ENCODE results near the gene TAF4B.
"Not testable (repeated sequence)": the region's sequence is repeated elsewhere in the genome, so short reads cannot be mapped to it uniquely, and the experiment has no call there.

Gene TAF4B

DNA sequence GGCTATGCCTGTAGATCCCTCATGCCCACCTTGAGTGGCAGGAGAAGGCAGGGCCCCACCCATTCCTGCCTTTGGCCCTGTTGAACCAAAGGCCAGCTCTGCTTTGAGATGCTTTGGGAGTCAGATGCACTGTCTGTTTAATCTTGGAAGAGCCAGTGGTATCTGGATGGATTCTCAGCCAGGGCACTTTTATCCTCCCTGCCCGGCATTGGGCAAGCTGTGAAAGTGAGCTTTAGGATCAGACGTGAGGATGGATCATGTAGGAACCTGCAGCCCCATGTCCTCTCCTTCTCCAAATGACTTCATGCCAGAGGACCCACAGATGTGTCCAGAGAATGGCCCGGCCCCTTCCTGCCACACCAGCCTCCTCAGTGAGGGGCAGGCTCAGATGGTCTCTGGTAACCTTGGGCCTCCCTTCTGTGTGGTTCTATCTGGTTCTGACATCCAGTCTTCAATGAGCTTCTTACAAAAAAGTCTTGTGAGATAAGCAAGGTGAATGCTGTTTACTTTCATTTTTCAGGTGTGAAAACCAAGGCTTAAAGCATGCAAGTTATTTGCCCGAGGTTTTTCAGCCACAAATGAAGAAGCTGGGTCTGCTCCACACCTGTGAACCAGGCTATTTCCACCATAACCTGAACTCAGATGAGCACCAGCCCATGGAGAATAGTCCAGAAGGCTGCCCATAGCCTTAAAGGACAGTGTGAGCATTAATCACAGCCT lies 198.3 kb downstream of the TAF4B start:
- DNase-seq (ENCODE audit: low read depth), result no peak

DNA sequence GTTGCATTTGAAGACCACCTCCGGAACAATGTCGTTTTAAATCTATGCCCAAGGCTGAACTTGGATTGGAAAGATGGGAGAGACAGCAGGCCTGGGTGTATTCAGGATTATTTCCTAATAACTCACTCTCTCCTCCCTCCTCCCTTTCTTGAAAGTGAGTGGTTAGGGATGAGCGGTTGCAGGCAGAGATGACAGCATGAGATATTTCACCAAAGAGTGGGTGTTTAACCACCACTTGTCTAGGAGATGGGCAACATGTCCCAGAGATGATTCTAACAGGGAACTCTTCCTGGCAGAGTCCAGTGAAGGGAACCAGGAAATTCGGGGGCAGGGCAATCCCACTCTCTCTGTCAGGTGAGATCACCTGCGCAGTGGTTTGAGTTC lies 198.9 kb downstream of the TAF4B start:
- no peak for DNase-seq (ENCODE audit: low read depth)

DNA sequence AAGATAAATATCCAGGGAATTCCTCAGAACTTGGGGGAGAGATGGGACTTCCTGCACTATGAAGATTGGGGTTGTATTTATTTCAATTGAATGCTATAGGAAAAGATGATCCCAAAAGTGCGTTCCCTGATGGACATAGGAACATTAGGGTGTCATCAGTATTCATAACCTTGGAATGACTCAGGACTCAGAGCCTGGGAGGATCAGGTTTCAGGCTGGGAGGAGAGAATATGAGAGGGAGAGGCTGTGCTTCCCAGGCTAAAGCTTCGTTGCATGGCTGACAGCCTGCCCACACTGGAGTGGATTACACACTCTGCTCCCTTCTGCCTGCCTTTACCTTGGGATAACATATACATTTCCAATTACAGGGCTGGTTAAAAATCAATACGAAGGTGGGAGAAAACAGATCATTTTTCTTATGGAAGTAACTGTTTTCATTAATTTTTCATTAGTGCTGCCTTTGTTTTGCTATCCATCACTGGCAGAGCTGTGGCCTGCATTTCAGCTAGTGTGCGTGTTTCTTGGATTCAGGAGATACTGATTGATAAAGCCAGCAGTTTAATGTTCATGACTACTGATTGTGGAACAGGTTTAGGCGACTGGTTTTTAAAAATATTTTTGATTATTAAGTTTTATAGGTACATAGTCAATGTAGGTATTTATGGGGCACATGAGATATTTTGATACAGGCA lies 203.4 kb downstream of the TAF4B start:
- DNase-seq (ENCODE audit: low read depth), result peak; percentile 68

DNA sequence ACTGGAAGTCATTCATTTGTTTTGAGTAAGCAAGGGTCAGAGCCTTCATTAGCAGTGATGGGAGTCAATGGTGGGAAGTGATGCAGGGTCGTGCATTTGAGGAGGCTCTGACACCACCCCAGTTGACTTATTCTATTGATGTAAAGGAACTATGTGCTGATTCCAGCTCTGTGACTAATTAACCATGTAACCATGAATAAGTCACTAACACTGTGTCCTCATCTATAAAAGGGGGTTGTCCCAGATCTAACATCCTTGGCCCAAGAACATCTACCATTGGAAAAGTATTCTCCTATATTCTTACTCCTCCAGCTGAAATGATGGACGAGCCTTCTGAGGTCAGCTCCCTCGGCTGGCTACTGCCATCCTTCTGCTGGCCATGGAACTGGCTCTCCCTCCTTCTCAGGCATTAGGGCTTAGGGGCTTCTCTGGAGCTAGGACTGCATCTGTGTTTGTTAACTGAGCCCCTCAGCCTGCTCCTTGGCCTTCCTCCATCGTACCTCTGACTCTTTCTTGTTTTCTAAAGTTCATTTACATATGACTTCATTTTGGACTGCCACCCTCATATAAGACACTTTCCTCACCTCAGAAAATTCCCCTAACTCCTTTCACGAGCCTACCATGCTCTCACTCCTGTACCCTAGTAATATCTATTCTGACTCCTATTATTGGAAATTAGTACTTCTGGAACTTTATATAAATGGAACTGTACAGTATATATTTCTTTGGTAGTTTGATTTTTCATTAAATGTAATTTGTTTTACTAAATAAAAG lies 206.6 kb downstream of the TAF4B start:
- no peak for DNase-seq (ENCODE audit: low read depth)

DNA sequence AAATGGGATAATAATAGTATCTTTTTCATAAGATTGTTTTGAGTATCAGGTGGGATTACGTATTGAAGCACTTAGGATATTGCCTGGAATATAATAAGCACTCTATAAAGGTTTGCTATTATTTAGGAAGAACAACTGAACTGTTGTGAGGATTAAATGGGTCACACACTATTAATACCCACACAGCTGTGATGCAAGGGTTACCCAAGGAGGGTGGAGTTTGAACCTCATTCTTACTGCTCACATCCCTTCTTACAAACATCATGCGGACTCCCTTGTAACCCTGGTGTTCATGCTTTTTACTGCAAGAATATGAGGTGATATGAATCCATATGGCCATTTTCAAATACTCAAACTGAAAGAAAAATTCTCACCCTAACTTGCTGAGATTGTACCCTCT lies 208.6 kb downstream of the TAF4B start:
- no peak for DNase-seq (ENCODE audit: low read depth)

GRCh38 chr18:26435415-26436095 lies 209.3 kb downstream of the TAF4B start:
- no peak for DNase-seq (ENCODE audit: low read depth)

DNA sequence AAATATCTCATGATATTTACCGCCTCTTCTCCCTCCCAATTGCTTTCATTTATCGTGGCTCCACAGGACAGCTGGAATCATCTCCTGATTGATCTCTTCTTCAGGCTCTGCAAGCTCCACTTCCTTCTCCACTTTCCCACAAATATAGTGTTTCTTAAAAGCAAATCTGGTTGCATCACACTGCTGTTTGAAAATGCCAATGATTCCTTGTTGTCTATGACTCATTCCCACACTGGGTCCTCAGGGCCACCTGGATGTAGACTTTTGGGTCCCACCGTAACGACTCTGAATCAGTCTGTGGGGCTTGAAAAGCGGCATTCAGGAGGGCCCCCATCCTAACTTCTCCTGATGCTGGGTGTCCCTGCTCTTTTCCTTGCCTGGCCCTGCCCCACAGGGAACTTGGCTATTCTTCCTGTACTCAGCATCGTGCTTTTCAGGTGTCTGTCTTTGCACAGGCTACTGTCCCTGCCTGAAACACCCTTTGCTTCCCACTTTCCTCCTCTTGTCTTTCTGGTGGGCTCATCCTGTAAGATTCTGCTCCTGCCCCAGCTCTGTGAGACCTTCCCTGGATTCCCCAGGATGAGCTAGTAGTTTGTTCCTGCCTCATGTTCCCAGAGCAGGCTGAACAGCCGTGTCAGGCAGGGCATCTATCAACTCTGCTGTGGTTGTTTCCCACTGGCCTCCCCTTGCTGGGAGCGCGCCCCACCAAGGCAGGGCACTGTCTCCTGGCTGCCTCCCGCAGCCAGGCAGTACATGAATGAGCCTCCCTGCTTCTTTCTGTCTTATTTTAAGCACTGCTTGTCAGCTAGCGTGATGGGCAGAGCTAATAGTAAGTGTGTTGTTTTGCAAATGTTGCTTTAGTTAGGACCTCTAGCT lies 210.2 kb downstream of the TAF4B start:
- DNase-seq (ENCODE audit: low read depth), result no peak

DNA sequence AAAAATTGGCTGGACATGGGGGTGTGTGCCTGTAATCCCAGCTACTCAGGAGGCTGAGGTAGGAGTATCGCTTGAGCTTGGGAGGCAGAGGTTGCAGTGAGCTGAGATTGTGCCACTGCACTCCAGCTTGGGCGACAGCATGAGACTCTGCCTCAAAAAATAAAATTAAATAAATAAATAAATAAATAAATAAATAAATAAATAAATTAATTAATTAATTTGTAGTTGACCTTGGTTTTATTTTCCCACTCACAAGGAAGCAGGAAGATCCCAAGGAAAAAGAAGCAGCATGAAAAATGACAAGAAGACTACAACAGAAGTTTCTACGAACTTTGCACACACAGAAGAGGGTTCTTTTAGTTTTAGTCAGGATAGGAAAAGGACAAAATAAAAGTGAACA lies 211.4 kb downstream of the TAF4B start:
- not testable (repeated sequence) for DNase-seq (ENCODE audit: low read depth)

DNA sequence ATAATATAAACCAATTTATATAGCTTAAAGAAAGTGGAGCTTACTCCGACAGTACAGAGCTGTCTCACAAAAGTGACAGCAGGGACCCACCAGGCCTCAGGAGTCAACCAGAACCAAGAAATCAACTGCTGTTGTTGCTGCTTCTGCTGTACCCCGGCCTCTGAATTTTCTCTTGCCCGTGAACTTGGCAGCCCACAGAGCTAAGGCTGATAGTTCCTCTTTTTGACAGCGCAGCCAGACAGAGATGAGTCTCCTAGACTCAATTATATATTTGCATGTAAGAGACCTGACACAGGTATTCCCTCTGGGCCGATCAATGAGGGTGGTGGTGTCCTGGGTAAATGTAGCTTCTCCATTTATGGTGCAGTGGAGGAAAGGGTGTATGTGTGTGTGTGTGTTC lies 212.7 kb downstream of the TAF4B start:
- DNase-seq (ENCODE audit: low read depth), result no peak

- DNase-seq (ENCODE audit: low read depth), result no peak
Measured at GRCh38 chr18:26439537-26439936, 213.3 kb downstream of the TAF4B start.

GRCh38 chr18:26440644-26441043 lies 214.4 kb downstream of the TAF4B start:
- no peak for DNase-seq (ENCODE audit: low read depth)

Data from non-pigmented ciliary epithelial cell (primary cell).